Memory B cell (primary cell): ENCODE results near the gene SRF.

ENCODE experiments used
- ATAC-seq: fragments of 150-1000 bp; cut with Tn5 transposase; 2 replicates; pipeline ENCODE4 v1.10.0; 2021; ENCODE audit warnings: low read depth, mild to moderate bottlenecking, moderate library complexity
- DNase-seq, 2 donors: peaks; one replicate each; pipeline ENCODE4 v3.0.0; 2022; ENCODE audit warnings: low spot score in 2 of 2
- H3K27ac Mint-ChIP-seq: one replicate; pipeline ENCODE4 v1.8.0; 2022; ENCODE audit warnings: mild to moderate bottlenecking, moderate library complexity, mixed read lengths
- H3K27me3 Mint-ChIP-seq: one replicate; pipeline ENCODE4 v1.8.0; 2022; ENCODE audit warnings: mixed read lengths
- H3K36me3 Mint-ChIP-seq: one replicate; pipeline ENCODE4 v1.8.0; 2022; ENCODE audit warnings: mild to moderate bottlenecking, mixed read lengths
- H3K4me1 Mint-ChIP-seq: one replicate; pipeline ENCODE4 v1.8.0; 2022; ENCODE audit warnings: mixed read lengths
- H3K4me3 Mint-ChIP-seq: one replicate; pipeline ENCODE4 v1.8.0; 2022; ENCODE audit warnings: mild to moderate bottlenecking, moderate library complexity, mixed read lengths
- H3K9me3 Mint-ChIP-seq: one replicate; pipeline ENCODE4 v1.8.0; 2022; ENCODE audit warnings: mixed read lengths

The SRF gene

GRCh38 chr6:43222418-43223059 is 51.5 kb downstream of the SRF start:
- H3K4me1 Mint-ChIP-seq: peaks cover 44% of the 10 kb centered on the region
- peak overlapping the region; percentile 97 for H3K27ac Mint-ChIP-seq
- no peaks in the 10 kb centered on the region for H3K9me3 Mint-ChIP-seq
- H3K27me3 Mint-ChIP-seq: no peaks in the 10 kb centered on the region
- DNase-seq (no peak), ATAC-seq (no peak)
- H3K4me3 Mint-ChIP-seq: no peak overlapping the region
- peaks cover 17% of the 10 kb centered on the region for H3K36me3 Mint-ChIP-seq

GRCh38 chr6:43223175-43223574 is 52.1 kb downstream of the SRF start:
- no peak for ATAC-seq

GRCh38 chr6:43226192-43226851 is 55.3 kb downstream of the SRF start:
- Mint-ChIP-seq H3K4me1 (peaks cover 45% of the 10 kb centered on the region), H3K27me3 (peaks cover under 1% of the 10 kb centered on the region), H3K36me3 (peaks cover 3% of the 10 kb centered on the region), H3K4me3 (peak overlapping the region; percentile 3), H3K9me3 (no peaks in the 10 kb centered on the region), H3K27ac (peak overlapping the region; percentile 97)
- ATAC-seq (no peak), DNase-seq (no peak)

More at GRCh38 chr6:43223175-43223574, 52.1 kb downstream of the SRF start:
- Mint-ChIP-seq H3K27me3 (no peaks in the 10 kb centered on the region), H3K36me3 (peaks cover 16% of the 10 kb centered on the region), H3K4me1 (peaks cover 46% of the 10 kb centered on the region), H3K27ac (peak overlapping the region; percentile 97), H3K4me3 (no peak overlapping the region), H3K9me3 (no peaks in the 10 kb centered on the region)
- DNase-seq: no peak

- H3K4me3 Mint-ChIP-seq: peak within 1 kb of the TSS; percentile 92
- H3K27me3 Mint-ChIP-seq: peaks cover 6% of the 10 kb centered on the region
- DNase-seq (peak; percentile 82 to 93), ATAC-seq (peak; percentile 73)
- no peaks in the 10 kb centered on the region for H3K9me3 Mint-ChIP-seq
- peak within 1 kb of the TSS; percentile 88 for H3K27ac Mint-ChIP-seq
- peaks cover 34% of the 10 kb centered on the region for H3K4me1 Mint-ChIP-seq
- H3K36me3 Mint-ChIP-seq: no peaks in the 10 kb centered on the region
Measured at GRCh38 chr6:43228951-43229802, 58.1 kb downstream of the SRF start, which contains the start of gene DNPH1. DNPH1 (minus strand) TSS chr6:43229481; CDS start chr6:43229456, 25 bp downstream.

GRCh38 chr6:43229803-43230620 is 58.9 kb downstream of the SRF start:
- peaks cover 8% of the 10 kb centered on the region for H3K27me3 Mint-ChIP-seq
- H3K4me3 Mint-ChIP-seq: peak overlapping the region; percentile 92
- H3K9me3 Mint-ChIP-seq: no peaks in the 10 kb centered on the region
- H3K27ac Mint-ChIP-seq: peak overlapping the region; percentile 88
- no peaks in the 10 kb centered on the region for H3K36me3 Mint-ChIP-seq
- ATAC-seq: no peak
- no peak for DNase-seq
- peaks cover 29% of the 10 kb centered on the region for H3K4me1 Mint-ChIP-seq

GRCh38 chr6:43231053-43231452 is 60.0 kb downstream of the SRF start:
- no peak overlapping the region for H3K27ac Mint-ChIP-seq
- no peaks in the 10 kb centered on the region for H3K36me3 Mint-ChIP-seq
- ATAC-seq: no peak
- H3K9me3 Mint-ChIP-seq: no peaks in the 10 kb centered on the region
- no peak overlapping the region for H3K4me3 Mint-ChIP-seq
- peaks cover 8% of the 10 kb centered on the region for H3K27me3 Mint-ChIP-seq
- DNase-seq: no peak
- H3K4me1 Mint-ChIP-seq: peaks cover 22% of the 10 kb centered on the region
